Fibroblast of lung (primary cell): ENCODE measurements around the gene TWF2. TPM values are rescaled to one million over a fixed set of nuclear protein-coding genes. Genes with fewer than 3 reads are reported as not detected.

Experiments
- DNase-seq, 2 donors: peaks; one replicate each; pipeline versions ENCODE4 v3.0.0 to v3.0.0-alpha.2; 2010; ENCODE audit warnings: low read depth in 2 of 2
- H2AFZ ChIP-seq: 2 replicates; pipeline ENCODE4 v1.5.1; 2012; ENCODE audit warnings: low read length, control low read depth, inconsistent platforms
- H3K27ac ChIP-seq: 2 replicates; pipeline ENCODE4 v1.5.1; 2011; ENCODE audit warnings: low read length, control low read depth; ENCODE audit not compliant: insufficient read depth
- H3K27me3 ChIP-seq: 2 replicates; pipeline ENCODE4 v1.5.1; 2011; ENCODE audit warnings: mild to moderate bottlenecking, low read length; ENCODE audit not compliant: control insufficient read depth, insufficient read depth
- H3K36me3 ChIP-seq: 2 replicates; pipeline ENCODE4 v1.5.1; 2011; ENCODE audit warnings: low read length; ENCODE audit not compliant: control insufficient read depth, insufficient read depth
- H3K4me1 ChIP-seq: 2 replicates; pipeline ENCODE4 v1.5.1; 2011; ENCODE audit warnings: low read length; ENCODE audit not compliant: control insufficient read depth, insufficient read depth; ENCODE audit errors: extremely low read depth
- H3K4me2 ChIP-seq: 2 replicates; pipeline ENCODE4 v1.5.1; 2011; ENCODE audit warnings: low read length, control low read depth; ENCODE audit not compliant: insufficient read depth; ENCODE audit errors: extremely low read depth
- H3K4me3 ChIP-seq, 4 experiments: fragments of 200-600 bp in 1 of 4; sonication (generic) in 1 of 4; replicated peaks in 1 of 4; 2 replicates each; pipeline ENCODE4 v1.5.1; 2011 to 2016; ENCODE audit warnings: low read length in 4 of 4, low read depth in 3 of 4, mild to moderate bottlenecking in 3 of 4, control low read depth in 2 of 4, inconsistent platforms in 1 of 4, mixed read lengths in 1 of 4; ENCODE audit not compliant: insufficient read depth in 1 of 4; ENCODE audit errors: control extremely low read depth in 1 of 4
- H3K79me2 ChIP-seq: 2 replicates; pipeline ENCODE4 v1.5.1; 2012; ENCODE audit warnings: mild to moderate bottlenecking, low read length, inconsistent platforms; ENCODE audit not compliant: control insufficient read depth, insufficient read depth
- H3K9ac ChIP-seq: 2 replicates; pipeline ENCODE4 v1.5.1; 2011; ENCODE audit warnings: mild to moderate bottlenecking, low read length, control low read depth; ENCODE audit not compliant: insufficient read depth
- H3K9me3 ChIP-seq: 2 replicates; pipeline ENCODE4 v1.5.1; 2012; ENCODE audit warnings: low read depth, low read length; ENCODE audit not compliant: control insufficient read depth, insufficient read depth
- H4K20me1 ChIP-seq: 2 replicates; pipeline ENCODE4 v1.5.1; 2011; ENCODE audit warnings: low read length; ENCODE audit not compliant: control insufficient read depth, insufficient read depth; ENCODE audit errors: extremely low read depth
- EZH2 ChIP-seq: IDR thresholded peaks from 2 replicates; pipeline ENCODE4 v1.5.1; 2012; ENCODE audit warnings: low read length, control low read depth, mild to moderate bottlenecking; ENCODE audit errors: missing control alignments
- polyA plus RNA-seq, 2 donors: library from polyadenylated mRNA; depleted of rRNA in 1 of 2; stranded (reverse) in 1 of 2; unstranded in 1 of 2; fragments of >200 nt; gene quantifications; 2 replicates each; pipeline ENCODE4 v1.2.1, GENCODE V29; 2011 to 2012; ENCODE audit warnings: missing spikeins in 1 of 2
- total RNA-seq: library from RNA; depleted of rRNA; stranded (reverse); fragments of >200 nt; gene quantifications from 2 replicates; pipeline ENCODE4 v1.2.1, GENCODE V29; 2014
- TF ChIP-seq, protein P1 (sequence below), 2 donors: IDR thresholded peaks in 1 of 2; conservative IDR thresholded peaks in 1 of 2; 1 replicate in 1 of 2; 2 replicates in 1 of 2; pipeline ENCODE4 v1.5.1; 2011 to 2012; ENCODE audit warnings: low read length in 2 of 2, control low read depth in 1 of 2, inconsistent platforms in 1 of 2, low read depth in 1 of 2, mild to moderate bottlenecking in 1 of 2

Gene TWF2
- total and polyA plus RNA-seq, 2 donors (not counting 1 experiment from before 2014, with no cell fraction given): 67.2 to 69.9 TPM

DNA sequence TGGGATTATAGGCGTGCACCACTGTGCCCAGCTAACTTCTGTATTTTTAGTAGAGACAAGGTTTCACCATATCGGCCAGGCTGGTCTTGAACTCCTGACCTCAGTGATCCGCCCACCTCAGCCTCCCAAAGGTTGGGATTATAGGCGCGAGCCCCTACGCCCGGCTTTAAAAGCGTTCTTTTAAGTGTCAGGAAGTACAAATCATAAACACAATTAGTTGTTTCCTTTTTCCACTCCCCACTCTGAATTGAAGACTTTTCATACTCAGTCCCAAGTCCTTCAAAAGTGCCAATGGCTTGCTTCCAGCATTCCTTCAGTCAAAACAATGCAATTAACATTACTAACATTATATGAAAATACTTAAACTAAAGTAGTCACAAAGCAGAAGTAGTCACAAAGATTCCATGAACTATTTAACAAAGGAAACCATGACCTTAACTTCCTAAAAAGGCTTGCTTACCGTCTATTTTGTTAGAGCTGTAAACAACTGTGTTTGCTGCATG lies 31.3 kb upstream of the TWF2 start:
- DNase-seq: no peak
- TF ChIP-seq, protein P1, sequence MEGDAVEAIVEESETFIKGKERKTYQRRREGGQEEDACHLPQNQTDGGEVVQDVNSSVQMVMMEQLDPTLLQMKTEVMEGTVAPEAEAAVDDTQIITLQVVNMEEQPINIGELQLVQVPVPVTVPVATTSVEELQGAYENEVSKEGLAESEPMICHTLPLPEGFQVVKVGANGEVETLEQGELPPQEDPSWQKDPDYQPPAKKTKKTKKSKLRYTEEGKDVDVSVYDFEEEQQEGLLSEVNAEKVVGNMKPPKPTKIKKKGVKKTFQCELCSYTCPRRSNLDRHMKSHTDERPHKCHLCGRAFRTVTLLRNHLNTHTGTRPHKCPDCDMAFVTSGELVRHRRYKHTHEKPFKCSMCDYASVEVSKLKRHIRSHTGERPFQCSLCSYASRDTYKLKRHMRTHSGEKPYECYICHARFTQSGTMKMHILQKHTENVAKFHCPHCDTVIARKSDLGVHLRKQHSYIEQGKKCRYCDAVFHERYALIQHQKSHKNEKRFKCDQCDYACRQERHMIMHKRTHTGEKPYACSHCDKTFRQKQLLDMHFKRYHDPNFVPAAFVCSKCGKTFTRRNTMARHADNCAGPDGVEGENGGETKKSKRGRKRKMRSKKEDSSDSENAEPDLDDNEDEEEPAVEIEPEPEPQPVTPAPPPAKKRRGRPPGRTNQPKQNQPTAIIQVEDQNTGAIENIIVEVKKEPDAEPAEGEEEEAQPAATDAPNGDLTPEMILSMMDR (conservative IDR thresholded peaks at IDR 0.05 in 1 of 2, IDR thresholded peaks at IDR 0.05 in 1 of 2; ENCODE audit: low read depth in 1 of 2, low read length in 2 of 2): no peak
- TF ChIP-seq EZH2: no peak
- Histone ChIP-seq H3K9me3 (no peaks in the 10 kb centered on the region), H3K4me2 (no peak overlapping the region), H2AFZ (no peak overlapping the region), H3K27ac (no peak overlapping the region), H3K4me1 (peaks cover 8% of the 10 kb centered on the region), H3K36me3 (peaks cover 10% of the 10 kb centered on the region), H4K20me1 (peaks cover 2% of the 10 kb centered on the region), H3K27me3 (no peaks in the 10 kb centered on the region), H3K79me2 (peaks cover 78% of the 10 kb centered on the region), H3K4me3 (no peak overlapping the region), H3K9ac (no peak overlapping the region)

DNA sequence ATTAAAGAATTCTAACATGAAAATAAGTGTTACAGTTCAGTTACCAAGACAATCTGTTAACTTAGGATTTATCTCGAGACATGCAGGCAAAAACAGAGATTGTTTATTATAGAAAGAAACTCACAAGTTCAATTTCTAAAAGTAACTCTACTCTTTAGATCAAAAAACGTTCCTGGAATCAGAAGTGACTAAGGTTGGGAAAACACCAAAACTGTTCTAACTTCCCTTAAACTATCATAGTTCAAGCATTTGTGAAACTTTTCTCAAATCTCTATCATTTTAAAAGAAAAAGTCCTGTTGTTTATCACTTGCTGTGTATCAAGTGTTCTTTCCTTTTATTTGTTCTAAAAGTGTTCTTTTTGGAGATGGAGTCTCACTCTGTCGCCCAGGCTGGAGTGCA lies 30.8 kb upstream of the TWF2 start:
- Histone ChIP-seq H4K20me1 (peaks cover 2% of the 10 kb centered on the region), H3K4me3 (no peak overlapping the region), H3K9ac (no peak overlapping the region), H3K79me2 (peaks cover 73% of the 10 kb centered on the region), H3K36me3 (peaks cover 10% of the 10 kb centered on the region), H3K27ac (no peak overlapping the region), H3K27me3 (no peaks in the 10 kb centered on the region), H3K4me2 (no peak overlapping the region), H3K4me1 (peaks cover 7% of the 10 kb centered on the region), H3K9me3 (no peaks in the 10 kb centered on the region), H2AFZ (no peak overlapping the region)
- TF ChIP-seq, protein P1 (conservative IDR thresholded peaks at IDR 0.05 in 1 of 2, IDR thresholded peaks at IDR 0.05 in 1 of 2; ENCODE audit: low read depth in 1 of 2, low read length in 2 of 2): no peak
- DNase-seq: no peak

DNA sequence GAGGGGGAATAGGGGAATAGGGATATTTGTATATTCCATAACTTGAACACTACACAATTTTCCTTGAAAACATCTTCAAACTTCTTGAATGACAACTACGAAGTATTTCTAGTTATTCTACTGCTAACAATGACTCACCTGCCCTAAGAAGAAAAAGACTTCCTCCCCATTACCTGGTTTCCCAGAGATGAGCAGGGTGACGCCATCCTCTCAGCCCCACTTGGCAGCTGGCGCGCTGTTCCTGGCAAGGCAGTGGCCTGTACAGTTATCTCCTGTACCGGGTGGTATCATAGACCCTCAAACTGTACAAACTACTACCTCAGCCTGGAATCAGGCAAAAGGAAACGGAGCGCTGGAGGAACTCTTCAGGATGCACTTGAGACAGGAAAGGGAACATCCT lies 29.1 kb upstream of the TWF2 start:
- no peak for DNase-seq
- no peaks in the 10 kb centered on the region for H3K27me3 ChIP-seq
- H3K36me3 ChIP-seq: peaks cover 15% of the 10 kb centered on the region
- no peak overlapping the region for H3K9ac ChIP-seq
- no peak overlapping the region for H2AFZ ChIP-seq
- no peaks in the 10 kb centered on the region for H3K9me3 ChIP-seq
- no peak for TF ChIP-seq EZH2
- TF ChIP-seq, protein P1 (conservative IDR thresholded peaks at IDR 0.05 in 1 of 2, IDR thresholded peaks at IDR 0.05 in 1 of 2; ENCODE audit: low read depth in 1 of 2, low read length in 2 of 2): no peak
- H3K4me2 ChIP-seq: no peak overlapping the region
- no peak overlapping the region for H3K4me3 ChIP-seq
- H3K27ac ChIP-seq: no peak overlapping the region
- H4K20me1 ChIP-seq: peaks cover 2% of the 10 kb centered on the region
- H3K4me1 ChIP-seq: peaks cover 7% of the 10 kb centered on the region
- peaks cover 61% of the 10 kb centered on the region for H3K79me2 ChIP-seq
